EL (cell line): ENCODE results near the gene BPIFB4.
"Not testable (repeated sequence)": the region's sequence is repeated elsewhere in the genome, so short reads cannot be mapped to it uniquely, and the experiment has no call there.

Experiments used
- DNase-seq: peaks from one replicate; pipeline ENCODE4 v3.0.0-alpha.2; 2016

The BPIFB4 gene

DNA sequence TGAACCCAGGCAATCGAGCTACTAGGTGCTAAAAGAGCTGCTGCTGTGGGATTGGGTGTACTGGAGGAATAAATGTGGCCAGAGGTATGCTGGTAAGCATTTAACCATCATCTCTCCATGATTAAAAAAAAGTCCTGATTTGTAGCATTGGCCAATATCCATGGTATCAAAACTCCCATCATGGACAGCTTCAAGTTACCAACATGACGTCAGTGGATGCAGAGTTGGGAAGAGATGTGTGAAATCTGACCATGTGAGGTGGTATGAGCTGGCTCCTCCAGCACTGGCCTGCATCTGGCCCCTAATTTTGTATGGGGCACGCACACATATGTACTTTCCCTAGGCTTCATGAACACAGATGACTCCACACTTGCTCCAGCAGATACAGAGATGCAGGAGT, 11.7 kb downstream of the BPIFB4 start:
- DNase-seq: no peak

DNA sequence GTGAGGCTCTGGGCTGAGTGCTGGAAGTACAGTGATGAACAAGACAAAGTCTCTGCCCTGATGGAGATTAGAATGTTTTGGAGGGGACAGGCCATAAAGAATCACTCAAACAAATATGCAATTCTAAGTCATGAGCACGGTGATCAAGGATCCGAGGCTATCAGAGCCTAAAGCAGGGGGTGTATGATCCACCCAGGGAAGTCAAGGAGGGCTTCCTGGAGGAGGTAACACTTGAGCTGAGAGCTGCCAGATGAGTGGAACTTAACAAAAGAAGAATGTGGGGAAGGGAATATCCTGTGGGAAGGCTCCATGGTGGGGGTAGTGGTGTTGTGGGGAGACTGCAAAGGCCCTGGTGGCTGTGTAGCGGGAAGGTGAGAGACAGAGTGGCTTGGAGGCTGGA, 12.2 kb downstream of the BPIFB4 start:
- no peak for DNase-seq

GRCh38 chr20:33092361-33092760, 12.9 kb downstream of the BPIFB4 start:
- no peak for DNase-seq

DNA sequence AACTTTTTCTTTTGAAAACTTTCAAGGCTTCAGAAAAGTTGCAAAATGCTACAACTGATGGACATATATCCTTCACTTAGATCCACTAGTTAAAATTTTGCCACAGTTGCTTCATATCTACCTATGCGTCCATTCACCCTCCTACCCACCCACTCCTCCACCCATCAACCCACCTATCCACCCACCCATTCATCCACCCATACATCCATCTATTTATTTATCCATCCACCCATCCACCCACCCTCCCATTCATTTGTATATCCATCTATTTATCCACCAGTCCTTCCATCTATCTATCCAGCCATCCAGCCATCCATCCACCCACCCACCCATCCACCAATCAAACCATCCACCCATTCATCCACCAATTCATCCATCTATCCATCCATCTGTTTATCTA, 13.6 kb downstream of the BPIFB4 start:
- no peak for DNase-seq

GRCh38 chr20:33093582-33093981, 14.1 kb downstream of the BPIFB4 start:
- no peak for DNase-seq

DNA sequence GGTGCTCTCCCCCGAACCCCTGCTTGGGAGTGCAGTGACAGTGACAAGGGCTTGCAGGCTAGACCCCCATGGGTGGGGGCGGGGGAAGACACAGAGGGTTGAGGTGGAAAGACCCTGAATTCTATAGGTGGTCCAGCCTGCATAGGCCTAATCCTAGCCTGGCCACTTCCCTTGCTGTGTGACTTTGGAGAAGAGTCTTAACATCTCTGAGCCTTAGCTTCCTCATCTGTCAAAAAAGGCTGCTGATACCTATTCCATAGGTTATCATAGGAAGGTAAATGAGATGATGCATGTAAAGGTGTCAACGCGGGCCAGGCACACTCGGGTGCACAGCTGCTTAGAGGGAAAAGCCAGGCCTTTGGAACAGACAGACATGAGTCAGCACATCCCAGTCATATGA, 15.8 kb downstream of the BPIFB4 start:
- no peak for DNase-seq

- DNase-seq: peak; percentile 59
Observed at GRCh38 chr20:33095902-33096584, 16.6 kb downstream of the BPIFB4 start.

DNA sequence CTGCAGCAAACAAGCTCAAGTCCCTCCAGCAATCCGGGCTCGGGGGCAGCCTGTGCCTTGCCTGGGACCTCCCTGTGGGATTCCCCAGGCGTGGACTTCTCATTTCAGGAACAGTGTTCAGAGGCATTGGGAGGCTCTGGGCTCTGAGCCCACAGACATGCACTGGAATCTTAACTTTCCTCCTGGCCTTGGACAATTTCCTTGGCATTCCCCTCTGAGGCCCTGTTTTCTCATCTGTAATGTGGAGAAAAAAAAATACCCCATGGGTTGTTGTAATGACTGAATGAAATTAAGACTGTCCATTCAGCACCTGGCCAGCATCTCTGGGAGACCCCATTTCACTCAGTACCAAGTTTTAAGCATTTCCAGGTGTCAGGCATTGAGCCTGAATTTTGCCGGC, 17.6 kb downstream of the BPIFB4 start:
- no peak for DNase-seq

GRCh38 chr20:33099843-33100538, 20.5 kb downstream of the BPIFB4 start:
- DNase-seq: no peak

DNA sequence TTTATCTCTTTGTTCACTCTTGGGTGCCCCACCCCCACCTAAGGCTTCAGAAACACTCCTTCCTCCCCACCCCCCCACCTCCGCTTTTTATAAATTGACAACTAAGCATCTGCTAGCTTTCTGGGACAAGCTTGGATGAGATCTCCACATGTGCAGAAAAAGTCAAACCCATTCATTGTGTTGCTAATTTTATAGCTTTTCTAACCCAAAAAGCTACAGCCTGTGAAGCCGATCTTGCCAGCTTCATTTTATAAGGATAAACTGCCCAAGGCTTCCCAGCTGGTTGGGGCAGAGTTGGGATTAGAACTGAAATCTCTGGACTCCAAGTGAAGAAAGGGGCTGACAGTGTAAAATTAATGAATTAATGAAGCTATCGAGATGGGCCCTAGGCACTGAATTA, 24.1 kb downstream of the BPIFB4 start:
- DNase-seq: no peak

GRCh38 chr20:33104336-33104735, 24.9 kb downstream of the BPIFB4 start:
- no peak for DNase-seq

DNA sequence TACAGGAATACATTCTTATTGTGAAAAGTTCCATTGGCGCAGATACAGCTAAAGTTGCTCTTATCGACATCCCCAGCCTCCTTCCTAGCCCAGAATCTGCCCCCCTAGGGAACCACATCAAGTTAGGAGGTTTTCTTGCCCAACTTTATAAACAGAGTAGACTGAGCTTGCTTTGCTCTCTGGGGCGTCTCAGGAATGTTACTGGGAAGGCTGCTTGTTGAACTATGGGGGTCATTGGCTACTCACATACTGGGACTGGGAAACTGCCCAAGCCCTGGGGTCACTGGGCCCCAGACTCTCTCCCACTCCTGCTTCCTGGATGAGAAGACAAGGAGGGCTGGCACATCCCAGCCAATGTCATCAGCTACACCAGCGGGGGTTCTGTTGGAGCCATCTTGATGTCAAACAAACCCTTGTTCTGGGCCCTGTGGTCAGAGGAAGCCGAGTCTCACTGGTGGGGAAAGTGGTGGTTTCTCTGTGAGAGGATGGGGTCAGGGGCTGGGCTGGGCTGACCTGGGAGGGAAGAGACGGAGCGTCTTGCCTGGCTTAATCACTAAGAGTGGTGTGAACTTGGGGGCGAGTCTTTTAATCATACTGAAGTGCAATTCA, 26.0 kb downstream of the BPIFB4 start:
- DNase-seq: no peak

DNA sequence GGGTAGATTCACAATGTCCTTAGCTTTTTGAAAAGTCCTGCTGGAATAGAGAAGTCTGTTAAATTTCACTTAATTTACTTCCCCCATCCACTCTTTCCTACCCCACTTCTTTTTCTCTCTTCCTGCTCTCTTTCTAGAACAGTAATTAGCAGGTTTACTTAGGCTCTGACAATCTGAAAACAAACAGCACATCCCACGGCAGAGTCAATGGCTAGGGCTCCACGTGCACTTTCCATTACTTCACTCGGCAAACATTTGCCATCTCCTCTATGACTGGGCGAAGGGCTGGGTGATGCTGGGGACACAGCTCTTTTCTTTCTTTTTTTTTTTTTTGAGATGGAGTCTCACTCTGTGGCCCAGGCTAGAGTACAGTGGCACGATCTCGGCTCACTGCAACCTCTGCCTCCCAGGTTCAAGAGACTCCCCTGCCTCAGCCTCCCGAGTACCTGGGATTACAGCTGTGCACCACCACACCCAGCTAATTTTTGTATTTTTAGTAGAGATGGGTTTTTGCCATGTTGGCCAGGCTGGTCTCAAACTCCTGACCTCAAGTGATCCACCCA, 26.7 kb downstream of the BPIFB4 start:
- DNase-seq: not testable (repeated sequence)

DNA sequence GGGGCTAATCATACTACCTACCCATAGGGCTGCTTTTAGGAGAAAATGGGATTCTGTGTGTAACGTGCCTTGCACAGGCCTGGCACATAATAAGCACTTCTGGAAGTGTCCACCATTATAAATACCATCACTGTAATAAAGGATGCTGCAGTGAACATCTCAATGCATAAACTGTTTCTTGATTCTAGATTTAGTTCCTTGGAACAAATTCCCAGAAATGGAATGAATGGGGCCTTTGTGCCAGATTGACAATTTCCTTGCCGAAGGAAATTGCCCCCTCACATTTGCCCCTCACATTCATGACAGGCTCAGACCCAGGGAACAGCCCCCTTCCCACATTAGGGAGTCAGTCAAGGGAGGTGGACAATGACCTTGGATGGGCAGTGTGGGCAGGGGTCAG, 29.2 kb downstream of the BPIFB4 start:
- DNase-seq: no peak

- no peak for DNase-seq
Observed at GRCh38 chr20:33110147-33110825, 30.8 kb downstream of the BPIFB4 start.

DNA sequence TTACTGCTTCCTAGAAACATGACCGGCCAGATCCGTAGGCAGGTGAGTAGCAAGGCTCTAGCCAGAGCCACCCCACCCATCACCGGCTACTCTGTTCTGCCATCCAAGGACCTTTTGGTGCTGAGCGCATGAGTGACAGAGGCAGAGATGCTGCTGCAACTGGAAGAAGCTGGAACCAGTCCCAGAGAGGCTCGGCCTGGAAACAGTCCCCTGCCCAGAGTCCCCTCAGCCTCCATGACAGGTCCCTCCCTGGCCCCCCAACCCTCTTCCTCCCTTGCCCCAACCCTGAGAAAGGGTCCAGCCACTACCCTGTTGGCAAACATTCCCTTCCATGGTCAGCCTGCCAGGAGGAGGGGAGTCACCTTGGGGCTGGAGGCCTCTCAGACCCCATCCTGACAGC, 31.9 kb downstream of the BPIFB4 start:
- no peak for DNase-seq

- no peak for DNase-seq
Observed at GRCh38 chr20:33112547-33113386, 33.3 kb downstream of the BPIFB4 start.

DNA sequence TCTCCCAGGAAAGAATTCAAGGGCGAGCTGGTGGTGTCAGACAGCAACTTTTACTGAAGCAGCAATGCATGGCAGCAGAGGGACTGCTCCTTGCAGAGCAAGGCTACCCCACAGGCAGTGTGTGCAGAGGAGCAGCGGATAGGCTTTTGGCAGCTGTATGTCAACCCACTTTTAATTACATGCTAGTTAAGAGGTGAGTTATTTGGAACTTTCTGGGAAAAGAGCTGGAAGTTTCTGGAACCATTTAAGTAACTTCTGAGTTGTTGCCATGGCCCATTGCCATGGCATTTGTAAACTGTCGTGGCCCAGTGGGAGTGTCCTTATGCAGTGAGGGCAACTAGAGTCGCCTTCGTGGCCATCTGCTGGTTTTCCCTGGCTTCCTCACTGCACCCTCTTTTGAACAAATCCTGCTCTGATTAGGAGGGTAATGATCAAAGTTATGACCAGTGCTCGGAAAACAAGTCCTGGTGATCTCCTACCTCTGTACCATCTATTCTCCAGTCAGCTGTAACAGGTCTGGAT, 34.0 kb downstream of the BPIFB4 start:
- no peak for DNase-seq

- not testable (repeated sequence) for DNase-seq
Observed at GRCh38 chr20:33115501-33115900, 36.1 kb downstream of the BPIFB4 start.

DNA sequence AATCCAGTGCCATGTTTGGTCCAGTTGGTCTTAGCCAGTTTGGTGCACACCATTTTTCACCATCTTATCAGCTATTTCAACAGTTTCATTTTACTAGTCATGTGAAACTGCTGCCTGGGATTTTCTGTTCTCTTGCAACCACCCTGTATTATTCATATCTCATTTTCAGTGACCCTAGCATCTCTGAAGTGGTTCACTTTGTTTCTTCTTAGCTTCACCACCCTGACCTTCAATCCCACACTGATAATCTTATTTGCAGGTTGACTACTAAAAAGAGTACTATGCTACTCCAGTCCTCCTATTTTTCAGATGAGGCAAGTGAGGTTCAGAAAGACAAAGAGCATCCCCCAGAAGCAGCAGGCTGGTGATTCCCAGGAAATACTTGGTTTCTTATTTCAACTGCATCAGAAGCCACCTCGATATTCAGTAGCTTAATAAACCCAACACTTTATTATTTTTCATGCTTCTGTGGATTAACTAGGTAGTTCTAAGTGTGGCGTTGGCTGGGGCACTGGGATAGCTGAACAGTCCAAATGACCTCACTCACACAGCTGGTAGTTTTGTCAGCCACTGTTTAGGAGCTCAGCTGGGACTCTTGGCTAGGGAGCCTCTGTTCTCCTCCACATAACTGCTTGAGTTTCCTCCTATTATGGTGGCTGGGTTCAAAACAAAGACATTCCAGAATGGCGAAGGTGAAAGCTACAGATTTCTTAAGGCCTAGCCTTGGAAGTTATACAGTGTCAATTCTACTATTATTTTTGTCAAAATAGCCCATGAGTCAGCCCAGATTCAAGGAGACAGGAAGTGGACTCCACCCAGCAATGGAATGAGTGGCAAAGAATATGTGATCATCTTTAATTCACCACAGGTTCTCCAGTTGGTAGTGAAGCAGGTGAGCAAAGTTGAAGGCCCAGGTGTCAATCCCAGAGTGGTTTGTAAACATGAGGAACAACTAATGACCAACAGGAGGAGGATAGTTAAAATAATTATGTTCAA, 40.6 kb downstream of the BPIFB4 start:
- DNase-seq: peak; percentile 9

DNA sequence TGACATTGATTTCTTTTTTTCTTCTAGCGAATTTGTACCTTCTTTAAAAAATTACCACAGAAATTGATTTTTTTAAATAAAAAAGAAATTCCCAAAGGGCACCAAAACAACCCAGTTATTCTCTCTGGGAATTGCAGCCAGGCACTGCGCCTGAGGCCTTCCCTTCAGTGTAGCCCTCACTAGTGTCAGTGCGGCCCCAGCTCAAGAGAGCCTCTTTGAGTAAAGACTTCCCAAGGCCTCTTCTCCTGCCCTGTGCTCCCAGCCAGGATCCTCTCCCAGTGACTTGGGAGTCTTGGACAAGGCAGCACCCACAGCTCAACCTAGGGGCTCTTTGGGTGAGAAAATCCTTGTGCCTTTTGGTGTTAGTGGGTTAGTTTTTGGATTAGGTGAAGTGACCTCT, 41.5 kb downstream of the BPIFB4 start:
- no peak for DNase-seq
